H1 (cell line): Measurements from ENCODE around the gene SLC35F5. TPM values are rescaled to one million over a fixed set of nuclear protein-coding genes. Genes with fewer than 3 reads are reported as not detected.

Experiments used
- BCL11A ChIP-seq, 2 experiments: IDR thresholded peaks; one replicate each; pipeline ENCODE4 v1.6.1; 2011; ENCODE audit warnings: low read depth in 2 of 2, low read length in 2 of 2, mild to moderate bottlenecking in 2 of 2
- CEBPB ChIP-seq: IDR thresholded peaks from 2 replicates; pipeline ENCODE4 v1.6.1; 2012; ENCODE audit warnings: low read depth, low read length
- SP2 ChIP-seq: IDR thresholded peaks from 2 replicates; pipeline ENCODE4 v1.6.1; 2012; ENCODE audit warnings: mild to moderate bottlenecking, low read length, inconsistent platforms
- polyA plus RNA-seq, 7 experiments: library from polyadenylated mRNA; depleted of rRNA in 3 of 7; stranded (reverse) in 5 of 7; unstranded in 2 of 7; fragments of >200 nt in 5 of 7; fragments of 200-250 nt in 2 of 7; gene quantifications; 1 replicate in 5 of 7; 2 replicates in 1 of 7; 4 replicates in 1 of 7; pipeline versions ENCODE4 v1.2.1 to v1.2.3, GENCODE V29; 2011 to 2013; ENCODE audit warnings: missing spikeins in 2 of 7, mixed read lengths in 2 of 7
- total RNA-seq: library from RNA; stranded (reverse); fragmentation: NEBNext Ultra II Directional; extraction: Animal tissue kit (Norgen Biotek cat#: 25700); gene quantifications from 2 replicates; pipeline ENCODE4 v1.2.1, GENCODE V29; 2021

The SLC35F5 gene
- total and polyA plus RNA-seq, 2 of the 8 experiments (the other 6 are each of a cell fraction or from before 2014, with no cell fraction given) = 11.8 to 22.2 TPM

- TF ChIP-seq BCL11A (IDR thresholded peaks at IDR 0.05; ENCODE audit: low read depth in 2 of 2, low read length in 2 of 2) = no peak
- TF ChIP-seq CEBPB = no peak
- no peak for TF ChIP-seq SP2
Observed at GRCh38 chr2:113784823-113785744, 28.6 kb upstream of the SLC35F5 start (continued).
